Calu3 (cell line): ENCODE data around the gene HAND2. TPM values are rescaled to one million over a fixed set of nuclear protein-coding genes. Genes with fewer than 3 reads are reported as not detected.

Source experiments
- BruUV-seq: library from RNA; stranded (reverse); fragments of 400-500 nt; replicated peaks from 2 replicates; lab custom pipeline; 2021; lab: Mats Ljungman, UMichigan
- CTCF ChIA-PET: fragments of 300-600 bp; sonication (Branson Sonifier 250); formaldehyde crosslinking; loops from one replicate; lab custom pipeline; 2022; ENCODE audit warnings: antibody characterized with exemption; lab: Charles Lee
- DNase-seq: peaks from one replicate; pipeline ENCODE4 v3.0.0; 2022
- H3K27ac Mint-ChIP-seq: one replicate; pipeline ENCODE4 v1.8.0; 2022; ENCODE audit warnings: mixed read lengths; ENCODE audit not compliant: unreplicated experiment
- H3K27me3 Mint-ChIP-seq: one replicate; pipeline ENCODE4 v1.8.0; 2022; ENCODE audit warnings: mixed read lengths; ENCODE audit not compliant: unreplicated experiment
- H3K36me3 Mint-ChIP-seq: one replicate; pipeline ENCODE4 v1.8.0; 2022; ENCODE audit warnings: mild to moderate bottlenecking, moderate library complexity, mixed read lengths; ENCODE audit not compliant: insufficient read depth, unreplicated experiment
- H3K4me1 Mint-ChIP-seq: one replicate; pipeline ENCODE4 v1.8.0; 2022; ENCODE audit warnings: mild to moderate bottlenecking, low read depth, mixed read lengths; ENCODE audit not compliant: unreplicated experiment
- H3K4me3 Mint-ChIP-seq: one replicate; pipeline ENCODE4 v1.8.0; 2022; ENCODE audit warnings: mild to moderate bottlenecking, low read depth, moderate library complexity, mixed read lengths; ENCODE audit not compliant: unreplicated experiment
- H3K9me3 Mint-ChIP-seq: one replicate; pipeline ENCODE4 v1.8.0; 2022; ENCODE audit warnings: low read depth, mixed read lengths; ENCODE audit not compliant: unreplicated experiment
- CTCF ChIP-seq: fragments of 200-600 bp; IDR thresholded peaks from one replicate; pipeline ENCODE4 v1.8.0; 2022; ENCODE audit warnings: antibody characterized with exemption; ENCODE audit not compliant: unreplicated experiment
- intact Hi-C: fragments of 100-400 bp; cut with micrococcal nuclease; formaldehyde crosslinking; loops from one replicate; pipeline ENCODE4 v1.10.0; 2022; ENCODE audit not compliant: unreplicated experiment
- total RNA-seq: library from RNA; stranded (reverse); gene quantifications from 2 replicates; pipeline ENCODE4 v1.2.3, GENCODE V29; 2022

HAND2 gene
- total RNA-seq, 1 experiment from 2014 or later, result 0.45 TPM

- Mint-ChIP-seq H3K9me3 (peaks cover 5% of the 10 kb centered on the region), H3K27me3 (no peaks in the 10 kb centered on the region), H3K4me3 (no peak overlapping the region), H3K4me1 (no peaks in the 10 kb centered on the region), H3K36me3 (peaks cover 6% of the 10 kb centered on the region), H3K27ac (no peak overlapping the region)
- intact Hi-C loops, result no loop called here
- no peak for DNase-seq
- TF ChIP-seq CTCF, result no peak
- no TSS peak for BruUV-seq
- CTCF ChIA-PET, result no interaction called here
Measured at GRCh38 chr4:173525118-173526011, 4.7 kb downstream of the HAND2 start.

- H3K4me3 Mint-ChIP-seq, result no peak overlapping the region
- intact Hi-C loops, result no loop called here
Measured at GRCh38 chr4:173524218-173525117, 5.6 kb downstream of the HAND2 start.

GRCh38 chr4:173522951-173523395 is 7.1 kb downstream of the HAND2 start:
- peaks cover 5% of the 10 kb centered on the region for H3K9me3 Mint-ChIP-seq
- no peak for DNase-seq
- intact Hi-C loops, result no loop called here
- no peak overlapping the region for H3K4me3 Mint-ChIP-seq
- no TSS peak for BruUV-seq
- no peak overlapping the region for H3K27ac Mint-ChIP-seq
- no peaks in the 10 kb centered on the region for H3K27me3 Mint-ChIP-seq
- CTCF ChIA-PET, result interaction anchor here (0.6 kb wide), 1 partner anchor 162 kb away, joined by 3 read pairs; no protein-coding TSS in a partner anchor
- H3K36me3 Mint-ChIP-seq, result no peaks in the 10 kb centered on the region
- no peak for TF ChIP-seq CTCF
- no peaks in the 10 kb centered on the region for H3K4me1 Mint-ChIP-seq

More at GRCh38 chr4:173524218-173525117, 5.6 kb downstream of the HAND2 start:
- Mint-ChIP-seq H3K27me3 (no peaks in the 10 kb centered on the region), H3K27ac (no peak overlapping the region), H3K36me3 (peaks cover under 1% of the 10 kb centered on the region), H3K9me3 (peaks cover 5% of the 10 kb centered on the region), H3K4me1 (no peaks in the 10 kb centered on the region)
- CTCF ChIA-PET, result no interaction called here
- no peak for DNase-seq
- no peak for TF ChIP-seq CTCF
- no TSS peak for BruUV-seq

GRCh38 chr4:173522160-173522950 is 7.7 kb downstream of the HAND2 start:
- no peaks in the 10 kb centered on the region for H3K4me1 Mint-ChIP-seq
- TF ChIP-seq CTCF, result no peak
- no peak for DNase-seq
- BruUV-seq, result no TSS peak
- intact Hi-C loops, result no loop called here
- CTCF ChIA-PET, result no interaction called here
- peaks cover 5% of the 10 kb centered on the region for H3K9me3 Mint-ChIP-seq
- no peak overlapping the region for H3K27ac Mint-ChIP-seq
- peak overlapping the region; percentile 67 for H3K4me3 Mint-ChIP-seq
- no peaks in the 10 kb centered on the region for H3K36me3 Mint-ChIP-seq
- peaks cover under 1% of the 10 kb centered on the region for H3K27me3 Mint-ChIP-seq
